C4-2B (cell line): ENCODE results near the gene HNRNPH2.

ENCODE experiments used
- H3K27ac ChIP-seq: fragments of 450-650 bp; 2 replicates; pipeline ENCODE4 v1.5.1; 2017
- ZFX ChIP-seq: fragments of 450-650 bp; IDR thresholded peaks from 2 replicates; pipeline ENCODE4 v1.6.1; 2017
- TF ChIP-seq, protein P1 (sequence below): fragments of 450-650 bp; conservative IDR thresholded peaks from 2 replicates; pipeline ENCODE4 v1.5.1; 2017; ENCODE audit warnings: mild to moderate bottlenecking

Gene HNRNPH2

DNA sequence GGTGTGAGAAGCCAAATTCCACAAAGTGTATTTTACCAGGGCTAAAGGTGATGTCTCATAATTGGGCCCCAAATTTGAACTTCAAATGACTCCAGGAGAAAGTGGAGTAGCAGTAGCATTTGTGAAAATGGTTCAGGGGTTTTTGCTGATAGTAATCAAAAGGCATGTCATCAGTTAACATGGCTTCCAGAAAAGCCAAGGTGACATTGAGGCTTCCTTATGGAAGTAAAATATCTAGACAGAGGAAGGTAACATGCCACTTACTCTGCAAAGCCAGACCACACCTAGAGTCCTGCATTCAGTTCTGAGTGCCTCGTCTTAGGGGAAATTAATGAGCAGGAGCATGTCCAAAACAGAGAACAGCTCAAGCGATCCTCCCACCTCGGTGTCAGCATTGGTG lies 19.4 kb upstream of the HNRNPH2 start:
- no peak overlapping the region for H3K27ac ChIP-seq
- TF ChIP-seq, protein P1, sequence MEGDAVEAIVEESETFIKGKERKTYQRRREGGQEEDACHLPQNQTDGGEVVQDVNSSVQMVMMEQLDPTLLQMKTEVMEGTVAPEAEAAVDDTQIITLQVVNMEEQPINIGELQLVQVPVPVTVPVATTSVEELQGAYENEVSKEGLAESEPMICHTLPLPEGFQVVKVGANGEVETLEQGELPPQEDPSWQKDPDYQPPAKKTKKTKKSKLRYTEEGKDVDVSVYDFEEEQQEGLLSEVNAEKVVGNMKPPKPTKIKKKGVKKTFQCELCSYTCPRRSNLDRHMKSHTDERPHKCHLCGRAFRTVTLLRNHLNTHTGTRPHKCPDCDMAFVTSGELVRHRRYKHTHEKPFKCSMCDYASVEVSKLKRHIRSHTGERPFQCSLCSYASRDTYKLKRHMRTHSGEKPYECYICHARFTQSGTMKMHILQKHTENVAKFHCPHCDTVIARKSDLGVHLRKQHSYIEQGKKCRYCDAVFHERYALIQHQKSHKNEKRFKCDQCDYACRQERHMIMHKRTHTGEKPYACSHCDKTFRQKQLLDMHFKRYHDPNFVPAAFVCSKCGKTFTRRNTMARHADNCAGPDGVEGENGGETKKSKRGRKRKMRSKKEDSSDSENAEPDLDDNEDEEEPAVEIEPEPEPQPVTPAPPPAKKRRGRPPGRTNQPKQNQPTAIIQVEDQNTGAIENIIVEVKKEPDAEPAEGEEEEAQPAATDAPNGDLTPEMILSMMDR = no peak
- no peak for TF ChIP-seq ZFX

DNA sequence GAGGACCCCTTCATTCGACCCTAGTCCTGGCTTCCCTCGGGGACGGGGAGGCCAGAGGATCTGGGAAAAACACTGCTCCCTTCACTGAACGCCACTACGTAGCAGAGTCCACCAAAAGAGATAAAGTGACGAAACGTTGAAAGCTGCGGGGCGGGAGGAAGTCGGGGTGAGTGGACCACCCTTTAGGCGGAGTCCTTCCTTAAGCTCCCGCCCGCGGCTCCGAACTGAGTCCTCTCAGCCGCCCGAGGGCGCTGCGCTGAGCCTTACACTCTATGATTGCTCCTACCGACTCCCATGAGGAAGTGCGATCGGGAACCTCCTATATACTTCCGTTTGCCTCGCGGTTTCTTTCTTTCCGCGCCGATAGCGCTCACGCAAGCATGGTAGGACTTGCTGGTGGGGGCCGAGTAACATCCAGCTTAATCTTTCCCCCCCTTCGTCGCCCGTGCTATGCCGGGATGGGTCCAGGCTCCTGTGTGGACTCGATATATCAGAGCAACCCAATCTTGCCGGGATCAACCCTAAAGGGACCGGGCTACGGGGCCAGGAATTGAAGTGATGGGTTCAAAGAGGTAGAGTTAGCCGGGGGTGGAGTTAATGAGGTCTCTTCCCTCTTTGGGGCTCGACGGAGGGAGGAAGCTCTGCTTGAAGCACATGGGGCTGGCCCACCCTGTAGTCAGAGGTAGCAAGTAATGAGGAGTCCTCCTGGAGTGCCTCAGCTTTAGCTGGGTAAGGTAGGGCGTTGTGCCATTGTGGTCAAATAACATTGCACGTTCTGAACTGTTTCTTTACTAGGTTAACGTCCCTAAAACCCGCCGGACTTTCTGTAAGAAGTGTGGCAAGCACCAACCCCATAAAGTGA lies 17.1 kb upstream of the HNRNPH2 start, which contains the start of gene RPL36A:
Gene RPL36A (plus strand): TSS at position 348 of the 862 bp plus-strand sequence. CDS start 33 bp downstream, at position 381.
- peak within 1 kb of the TSS; percentile 87 for H3K27ac ChIP-seq
- no peak for TF ChIP-seq ZFX
- TF ChIP-seq, protein P1 = peak; percentile 85

DNA sequence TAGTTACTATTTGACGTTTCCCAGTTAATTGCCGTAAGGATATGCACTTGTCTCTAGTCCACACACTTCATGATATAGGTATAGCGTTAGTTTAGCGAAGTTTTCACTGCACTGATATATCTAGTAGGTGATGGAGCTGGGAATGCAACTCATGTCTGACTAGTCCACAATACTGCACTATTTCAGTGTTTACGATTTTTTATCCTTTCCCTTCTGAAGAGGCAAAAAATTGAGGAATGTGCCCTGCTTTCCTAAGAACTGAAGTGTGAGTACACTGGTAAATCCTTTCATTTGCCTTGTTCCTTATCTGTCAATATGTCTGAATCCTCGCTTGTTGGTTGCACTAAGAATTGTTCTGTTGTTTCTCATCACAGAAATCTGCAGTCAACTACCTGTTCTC lies 16.2 kb upstream of the HNRNPH2 start:
- TF ChIP-seq, protein P1 = no peak
- TF ChIP-seq ZFX = no peak
- peak overlapping the region; percentile 87; the same call in 1 of the 2 replicates for H3K27ac ChIP-seq

DNA sequence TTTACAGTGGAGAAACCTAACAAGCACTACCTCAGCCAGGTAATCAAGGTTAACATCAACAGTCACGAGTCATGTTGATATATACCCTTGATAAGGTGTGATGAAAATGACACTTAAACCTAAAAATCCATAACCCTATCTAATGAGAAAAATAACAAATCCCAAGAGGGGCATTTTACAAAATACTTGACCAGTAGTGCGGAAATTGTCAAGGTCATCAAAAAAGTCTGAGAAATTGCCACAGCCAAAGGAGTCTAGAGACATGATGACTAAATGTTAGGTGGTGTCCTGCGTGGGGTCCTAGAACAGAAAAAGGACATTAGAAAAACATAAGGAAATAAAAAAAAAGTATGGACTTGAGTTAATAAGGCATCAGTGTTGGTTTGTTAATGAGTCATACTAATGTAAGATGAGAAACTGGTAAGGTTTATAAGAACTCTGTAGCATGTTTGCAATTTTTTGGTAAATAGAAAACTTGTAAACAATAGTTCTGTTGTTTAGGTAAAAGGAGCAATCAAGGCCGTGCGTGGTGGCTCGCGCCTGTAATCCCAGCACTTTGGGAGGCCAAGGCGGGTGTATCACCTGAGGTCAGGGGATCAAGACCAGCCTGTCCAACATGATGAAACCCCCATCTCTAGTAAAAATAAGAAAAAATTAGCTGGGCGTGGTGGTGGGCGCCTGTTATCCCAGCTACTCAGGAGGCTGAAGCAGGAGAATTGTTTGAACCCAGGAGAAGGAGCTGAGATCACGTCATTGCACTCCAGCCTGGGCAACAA lies 14.3 kb upstream of the HNRNPH2 start:
- H3K27ac ChIP-seq = no peak overlapping the region
- TF ChIP-seq ZFX = no peak
- TF ChIP-seq, protein P1 = no peak

DNA sequence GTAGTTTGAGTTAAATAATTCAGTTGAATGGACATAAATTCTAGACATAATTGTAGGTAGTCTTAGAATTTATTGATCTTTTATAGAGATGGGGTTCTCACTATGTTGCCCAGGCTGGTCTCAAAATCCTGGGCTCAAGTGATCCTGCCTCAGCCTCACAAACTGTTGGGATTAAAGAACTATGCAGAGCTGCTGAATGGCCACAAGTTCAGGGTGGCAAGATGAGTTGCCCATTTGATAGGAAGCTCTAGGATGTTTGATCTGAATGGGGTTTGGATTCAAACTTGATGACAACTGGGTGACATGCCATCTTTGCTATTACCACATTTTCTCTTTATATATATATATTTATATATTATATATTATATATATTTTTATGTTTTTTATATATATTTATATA lies 13.7 kb upstream of the HNRNPH2 start:
- no peak overlapping the region for H3K27ac ChIP-seq
- TF ChIP-seq ZFX = no peak
- TF ChIP-seq, protein P1 = no peak

DNA sequence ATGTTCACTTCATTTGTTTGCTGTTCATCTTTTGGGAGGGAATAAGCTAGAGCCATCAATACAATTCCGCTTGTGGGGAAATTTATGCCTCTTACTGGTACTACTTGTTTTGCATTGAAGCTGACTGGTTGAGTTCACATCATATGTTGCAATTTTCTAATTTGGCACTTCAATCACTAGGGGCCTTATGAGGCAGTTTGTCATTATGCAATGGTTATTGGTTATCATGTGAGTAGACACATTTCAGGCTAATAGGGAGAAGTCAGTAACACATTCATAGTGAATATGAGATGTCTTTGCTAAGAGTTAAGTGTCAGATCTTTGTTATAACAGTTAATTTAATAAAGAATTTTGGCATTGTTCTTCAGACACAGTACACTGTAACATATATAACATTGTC lies 12.2 kb upstream of the HNRNPH2 start:
- H3K27ac ChIP-seq = no peak overlapping the region
- no peak for TF ChIP-seq ZFX
- TF ChIP-seq, protein P1 = no peak

DNA sequence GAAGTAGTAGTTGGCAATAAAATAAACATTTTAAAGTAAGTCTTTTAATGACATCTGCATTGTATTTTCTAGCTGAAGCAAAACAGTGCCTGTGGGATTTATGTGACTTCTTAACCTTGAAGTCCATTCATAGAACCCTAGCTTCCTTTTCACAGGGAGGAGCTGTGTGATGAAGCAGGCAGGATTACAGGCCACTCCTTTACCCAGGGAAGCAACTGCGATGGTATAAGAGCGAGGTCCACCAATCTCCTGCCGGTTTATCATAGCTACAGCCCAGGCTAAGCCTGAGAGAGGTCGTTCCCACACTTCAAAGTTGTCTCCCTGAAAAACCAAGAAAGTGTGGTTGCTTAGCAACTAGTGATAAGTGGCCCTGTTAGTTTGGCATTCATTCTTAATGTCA lies 10.2 kb upstream of the HNRNPH2 start:
- no peak overlapping the region for H3K27ac ChIP-seq

More for the DNA sequence above, 10.2 kb upstream of the HNRNPH2 start:
- TF ChIP-seq ZFX = no peak
- TF ChIP-seq, protein P1 = no peak
